ENCODE data around the gene CRHR2.
A peak's percentile ranks its signal among the peaks of the same experiment; 100 is the strongest.

The CRHR2 gene

GRCh38 chr7:30613366-30614325 lies 68.6 kb downstream of the CRHR2 start:
- DNase-seq = no peak

- DNase-seq = no peak
These were observed 69.5 kb downstream of the CRHR2 start for GRCh38 chr7:30612658-30613265.

GRCh38 chr7:30605832-30606231 lies 76.4 kb downstream of the CRHR2 start:
- DNase-seq = no peak

DNA sequence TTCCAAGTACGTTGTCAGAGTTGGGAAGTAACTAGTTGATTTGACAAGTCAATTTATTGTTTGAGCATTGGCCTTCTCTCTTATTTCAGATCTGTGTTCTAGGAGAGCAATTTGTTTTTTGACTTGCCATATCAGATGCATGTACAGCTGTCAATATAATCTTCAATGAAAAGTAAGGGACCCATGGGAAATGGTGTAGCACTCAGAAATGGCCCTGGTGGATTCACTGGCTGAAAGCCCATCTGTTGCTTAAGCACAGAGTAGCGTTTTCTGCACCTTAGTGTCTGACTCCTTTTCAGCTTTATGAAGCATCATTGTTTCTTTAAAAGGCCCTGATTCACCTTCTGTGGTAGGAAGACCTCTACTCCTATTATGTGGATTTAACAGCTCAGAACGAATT lies 77.4 kb downstream of the CRHR2 start:
- DNase-seq = peak; percentile 57

All from eye (tissue), 1 donor.